ENCODE data around the gene RFX6.

RFX6 gene

DNA sequence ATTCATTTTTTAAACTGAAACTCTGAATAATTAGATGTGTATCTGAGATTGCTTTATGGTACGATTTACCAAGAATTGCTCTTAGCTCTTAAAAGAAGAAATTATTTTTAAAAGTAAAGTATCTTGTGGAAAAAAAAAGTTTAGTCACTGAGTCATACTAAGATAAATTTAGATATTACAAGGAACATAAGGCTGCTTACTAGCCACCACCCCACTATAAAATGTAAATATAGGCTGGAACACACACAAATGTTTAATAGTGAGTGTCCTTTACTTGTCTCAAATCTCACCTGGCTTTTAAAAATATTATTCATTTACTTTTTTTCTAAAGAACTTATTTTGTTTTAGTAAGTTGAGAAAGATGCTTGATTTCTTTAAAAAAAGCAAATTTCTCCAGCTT is 17.6 kb downstream of the RFX6 start:
- no peak for DNase-seq (ENCODE audit: low read depth)

DNA sequence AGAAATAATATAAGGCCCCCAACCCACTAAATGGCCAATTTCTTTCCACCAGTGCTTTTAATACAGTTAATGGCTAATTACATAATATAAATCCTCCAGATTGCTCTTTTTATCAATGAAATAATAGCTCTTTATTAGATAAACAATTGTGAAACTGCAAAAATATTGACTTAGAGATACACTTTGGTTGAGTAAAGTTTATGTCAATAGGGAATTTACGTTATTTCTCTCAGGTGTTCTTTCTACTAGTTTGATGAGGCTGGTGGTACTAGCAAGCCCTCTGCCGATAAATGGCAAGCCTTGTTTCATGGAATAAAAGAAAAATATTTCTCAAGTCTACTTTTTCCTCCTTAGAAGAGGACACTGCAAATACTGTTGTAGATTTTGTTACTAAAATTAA is 18.9 kb downstream of the RFX6 start:
- DNase-seq (ENCODE audit: low read depth): no peak

GRCh38 chr6:116902634-116903033 is 25.6 kb downstream of the RFX6 start:
- DNase-seq (ENCODE audit: low read depth): no peak

DNA sequence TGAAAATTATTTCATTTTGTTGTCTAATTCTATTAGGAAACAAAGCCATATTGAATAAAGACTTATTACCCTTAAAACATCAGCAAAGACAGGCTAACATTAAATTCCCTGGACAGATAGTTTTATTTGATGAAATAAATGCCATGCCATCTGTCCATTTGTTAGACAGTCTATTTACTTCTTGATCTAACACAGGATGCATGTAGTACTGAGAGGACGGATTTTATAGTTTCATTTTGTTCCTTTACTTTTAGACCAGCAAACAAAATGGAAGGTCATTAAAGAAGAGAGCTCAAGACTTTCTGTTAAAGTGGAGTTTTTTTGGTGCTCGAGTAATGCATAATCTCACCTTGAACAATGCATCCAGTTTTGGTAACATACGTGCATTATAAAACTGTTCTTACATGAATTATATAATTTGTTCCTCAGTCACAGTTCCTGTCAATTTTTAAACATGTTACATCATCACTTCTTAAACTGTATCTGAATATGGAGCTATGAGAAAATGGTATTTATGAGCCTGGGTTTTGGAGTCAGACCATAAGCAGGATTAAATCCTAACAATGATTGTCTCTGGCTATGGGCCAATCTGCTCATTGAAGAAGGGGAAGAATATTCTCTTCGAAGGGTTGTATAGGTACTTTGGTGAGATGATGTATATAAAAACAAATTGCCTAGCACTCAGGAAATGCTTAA is 46.0 kb downstream of the RFX6 start:
- no peak for DNase-seq (ENCODE audit: low read depth)

GRCh38 chr6:116924245-116924644 is 47.2 kb downstream of the RFX6 start:
- DNase-seq (ENCODE audit: low read depth): no peak

- DNase-seq (ENCODE audit: low read depth): no peak
These were observed 48.2 kb downstream of the RFX6 start for GRCh38 chr6:116925088-116925794.

DNA sequence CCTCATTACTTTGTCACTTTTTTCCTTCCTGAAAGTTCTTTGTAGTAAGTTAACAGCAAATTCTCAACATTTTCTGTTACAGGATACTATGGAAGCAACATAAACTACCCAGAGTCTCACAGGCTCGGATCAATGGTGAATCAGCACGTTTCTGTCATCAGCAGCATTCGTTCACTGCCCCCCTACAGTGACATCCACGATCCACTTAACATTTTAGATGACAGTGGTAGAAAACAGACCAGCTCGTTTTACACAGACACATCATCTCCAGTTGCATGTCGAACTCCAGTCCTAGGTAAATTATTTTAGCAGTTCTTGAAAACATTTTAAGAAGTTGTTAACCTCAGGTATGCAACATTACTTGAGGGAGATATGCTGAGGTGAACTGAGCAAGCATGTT is 51.6 kb downstream of the RFX6 start:
- no peak for DNase-seq (ENCODE audit: low read depth)

GRCh38 chr6:116929825-116930224 is 52.8 kb downstream of the RFX6 start:
- no peak for DNase-seq (ENCODE audit: low read depth)

- no peak for DNase-seq (ENCODE audit: low read depth)
These were observed 54.4 kb downstream of the RFX6 start for GRCh38 chr6:116931456-116931855.

- DNase-seq (ENCODE audit: low read depth): no peak
These were observed 55.5 kb downstream of the RFX6 start for GRCh38 chr6:116932496-116932895.

DNA sequence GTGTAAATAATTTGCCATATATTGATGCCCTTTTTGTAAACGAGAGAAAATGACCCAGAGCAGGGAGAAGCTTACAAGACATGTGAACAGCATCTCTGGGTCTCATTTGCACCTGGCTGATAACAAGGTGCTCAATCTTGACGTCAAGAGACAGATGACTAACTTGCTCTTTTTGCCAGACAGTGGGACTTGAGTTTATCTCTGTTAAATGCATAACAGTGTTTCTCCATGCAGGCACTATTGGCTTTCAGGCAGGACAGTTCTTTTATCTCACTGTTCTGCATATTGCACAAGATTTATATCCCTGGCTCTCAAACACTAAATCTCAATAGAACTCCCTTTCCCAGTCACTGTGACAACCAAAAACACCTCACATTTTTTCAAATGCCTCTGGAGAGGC is 56.4 kb downstream of the RFX6 start:
- no peak for DNase-seq (ENCODE audit: low read depth)

- DNase-seq (ENCODE audit: low read depth): no peak
These were observed 61.3 kb downstream of the RFX6 start for GRCh38 chr6:116938305-116938704.

- DNase-seq (ENCODE audit: low read depth): no peak
These were observed 64.7 kb downstream of the RFX6 start for GRCh38 chr6:116941727-116942126.

- DNase-seq (ENCODE audit: low read depth): no peak
These were observed 68.8 kb downstream of the RFX6 start for GRCh38 chr6:116945809-116946208.

- no peak for DNase-seq (ENCODE audit: low read depth)
These were observed 71.7 kb downstream of the RFX6 start for GRCh38 chr6:116948533-116949304.

DNA sequence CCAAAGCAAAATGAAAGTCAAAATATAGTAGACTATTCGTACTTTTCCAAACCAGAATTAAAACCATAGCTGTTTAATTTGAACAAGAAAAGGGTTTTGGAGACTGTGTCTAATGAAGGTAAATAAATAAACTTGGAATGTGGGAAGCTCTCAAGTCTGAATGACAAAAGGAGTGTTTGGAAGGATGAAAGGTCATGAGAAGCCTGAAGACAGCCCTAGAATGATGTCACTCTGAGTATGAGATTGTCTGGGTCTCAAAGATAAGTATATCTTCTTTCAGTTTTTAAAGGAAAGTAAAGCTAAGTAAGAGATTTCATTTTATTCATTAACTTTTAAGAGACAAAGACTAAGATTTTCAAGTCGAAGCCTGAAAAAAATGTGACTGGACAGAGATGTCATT is 72.9 kb downstream of the RFX6 start:
- DNase-seq (ENCODE audit: low read depth): no peak

DNA sequence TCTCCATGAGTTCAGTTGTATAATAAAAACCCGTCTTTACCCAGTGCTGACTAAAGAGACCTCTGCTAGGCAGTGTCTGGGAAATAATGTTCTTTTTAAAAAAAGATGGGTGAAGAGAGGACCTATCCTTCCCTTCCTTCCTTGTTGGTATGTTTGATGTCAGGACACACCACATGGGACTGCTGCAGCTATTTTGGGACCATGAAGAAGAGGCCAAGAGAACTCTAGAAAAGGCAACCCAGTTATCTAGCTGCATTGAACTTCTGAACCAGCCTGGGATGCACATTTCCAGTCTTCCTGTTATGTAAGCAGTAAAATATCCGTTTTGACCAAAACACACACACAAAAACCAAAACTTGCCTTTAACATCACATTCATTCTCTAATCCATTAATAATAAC is 77.3 kb downstream of the RFX6 start:
- no peak for DNase-seq (ENCODE audit: low read depth)

DNA sequence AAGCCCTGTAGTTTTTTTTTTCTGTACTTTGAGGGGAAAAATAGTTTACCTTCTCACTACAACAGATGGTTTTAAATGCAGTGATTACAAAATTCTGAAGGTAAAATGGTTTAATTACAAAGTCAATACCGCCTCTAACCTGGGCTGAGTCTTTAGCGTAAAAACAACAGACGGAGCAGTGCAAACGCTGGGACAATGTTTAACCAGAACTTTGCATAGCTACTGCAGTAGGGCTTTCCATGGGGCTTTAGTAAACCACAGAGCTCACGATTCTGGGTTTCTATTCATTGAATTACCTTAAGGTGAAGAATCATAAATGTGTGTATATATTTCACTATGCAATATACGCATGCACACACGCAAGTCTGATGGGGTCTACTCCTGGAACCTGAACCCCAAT is 77.9 kb downstream of the RFX6 start:
- no peak for DNase-seq (ENCODE audit: low read depth)

- DNase-seq (ENCODE audit: low read depth): no peak
These were observed 78.7 kb downstream of the RFX6 start for GRCh38 chr6:116955773-116956172.

DNA sequence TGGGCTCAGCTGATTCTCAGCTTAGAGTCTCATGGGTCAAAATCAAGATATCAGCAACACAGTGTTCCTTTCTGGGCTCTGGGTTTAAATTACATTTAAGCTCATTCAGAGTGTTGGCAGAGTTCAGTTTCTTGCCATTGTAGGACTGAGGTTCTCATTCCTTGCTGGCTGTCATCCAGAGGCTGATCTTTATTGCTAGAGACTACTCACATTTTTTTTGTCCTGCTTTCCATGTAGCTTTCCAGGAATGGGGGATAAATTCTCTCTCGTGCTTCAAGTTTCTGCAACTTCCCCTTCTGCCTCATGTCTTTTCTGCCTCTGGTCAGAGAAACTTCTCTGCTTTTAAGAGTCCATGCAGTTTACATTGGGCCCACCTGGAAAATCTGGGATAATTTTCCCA is 86.9 kb downstream of the RFX6 start:
- DNase-seq (ENCODE audit: low read depth): no peak

DNA sequence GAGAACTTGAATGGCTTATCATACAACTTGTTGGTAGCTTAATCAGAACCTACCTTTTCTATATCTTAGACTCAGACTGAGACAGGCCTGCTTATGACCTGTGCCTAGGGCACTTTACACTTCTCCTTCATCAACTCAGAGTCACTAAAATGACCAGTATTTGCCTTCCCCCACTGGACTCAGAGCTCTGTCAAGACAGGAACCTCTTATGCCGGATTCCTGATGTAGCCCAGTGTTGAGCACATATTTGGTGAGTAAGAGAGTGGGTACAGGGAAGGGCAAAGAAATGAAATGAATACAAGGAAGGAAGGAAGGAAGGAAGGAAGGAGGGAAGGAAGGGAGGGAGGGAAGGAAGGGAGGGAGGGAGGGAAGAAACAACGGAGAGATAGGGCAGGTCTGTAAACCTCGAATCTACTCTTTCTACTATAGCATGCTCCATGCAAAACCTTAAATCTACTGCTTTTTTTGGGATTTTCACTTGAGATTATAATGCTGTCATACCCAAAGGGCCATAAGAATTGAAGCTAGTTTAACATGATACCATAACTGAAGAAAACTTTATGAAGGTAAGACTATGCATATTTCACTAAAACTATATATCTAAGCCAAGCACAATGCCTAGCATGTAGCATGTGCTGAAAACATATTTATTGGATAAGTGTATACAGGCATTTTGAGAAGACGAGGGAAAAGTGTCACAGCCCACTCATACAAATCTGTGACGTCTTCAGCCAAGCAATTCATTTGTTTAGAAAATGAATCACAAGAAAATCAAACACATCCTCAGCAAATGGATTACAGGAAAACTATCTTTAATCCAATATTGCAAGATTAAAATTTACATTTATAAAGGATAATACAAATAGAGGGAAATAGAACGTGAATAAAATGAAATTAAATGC is 89.9 kb downstream of the RFX6 start:
- DNase-seq (ENCODE audit: low read depth): no peak

- no peak for DNase-seq (ENCODE audit: low read depth)
These were observed 92.3 kb downstream of the RFX6 start for GRCh38 chr6:116969211-116969863.
